NCI-H2107 treated with DMSO at 0.1 percent for 48 hours (cell line): ENCODE data around the gene FBXO41.

Source experiments
- DNase-seq: peaks from one replicate; lab custom pipeline; 2025; ENCODE audit not compliant: unreplicated experiment; lab: John Stamatoyannopoulos, UW

The FBXO41 gene

GRCh38 chr2:73284296-73285158 lies at the start of gene FBXO41:
TSS of gene FBXO41 (minus strand) at chr2:73284478. CDS start at chr2:73269630, 14,848 bp downstream.
- peak; percentile 4 for DNase-seq

DNA sequence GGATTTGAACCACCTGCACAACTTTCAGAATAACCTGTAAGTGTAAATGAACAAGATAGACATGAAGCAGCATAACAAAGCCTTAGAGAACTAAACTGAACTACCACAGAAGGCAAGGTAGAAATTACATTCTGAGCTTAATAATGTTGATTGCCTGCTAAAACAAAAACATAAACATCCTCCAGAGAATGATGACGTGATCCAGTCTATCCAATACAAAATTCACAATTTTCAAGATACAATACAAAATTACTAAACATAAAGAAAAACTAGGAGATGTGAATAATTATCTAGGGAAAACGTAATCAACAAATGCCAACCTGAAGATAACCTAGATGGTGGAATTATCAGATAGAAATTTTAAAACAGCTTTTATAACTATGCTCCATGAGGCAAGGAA lies 49.8 kb upstream of the FBXO41 start:
- DNase-seq, result no peak

DNA sequence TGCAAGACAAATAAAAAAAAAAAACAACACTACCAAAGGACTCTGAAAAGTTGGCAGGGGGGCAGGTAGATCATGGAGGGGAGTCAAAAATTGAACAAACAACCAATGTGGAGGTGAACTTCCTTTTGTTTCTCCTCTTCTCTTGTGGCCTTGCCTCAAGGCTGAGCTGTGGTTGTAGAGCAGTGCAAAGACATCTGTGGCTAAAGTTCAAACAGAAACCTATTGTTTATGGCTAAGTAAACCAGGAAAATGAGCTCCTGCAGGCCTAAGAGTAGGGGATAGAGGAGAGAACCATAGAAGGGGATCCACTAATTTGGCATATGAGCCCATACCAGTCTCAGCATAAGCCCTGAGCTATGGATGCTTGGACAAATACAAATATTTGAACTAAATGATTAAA lies 49.3 kb upstream of the FBXO41 start:
- no peak for DNase-seq

DNA sequence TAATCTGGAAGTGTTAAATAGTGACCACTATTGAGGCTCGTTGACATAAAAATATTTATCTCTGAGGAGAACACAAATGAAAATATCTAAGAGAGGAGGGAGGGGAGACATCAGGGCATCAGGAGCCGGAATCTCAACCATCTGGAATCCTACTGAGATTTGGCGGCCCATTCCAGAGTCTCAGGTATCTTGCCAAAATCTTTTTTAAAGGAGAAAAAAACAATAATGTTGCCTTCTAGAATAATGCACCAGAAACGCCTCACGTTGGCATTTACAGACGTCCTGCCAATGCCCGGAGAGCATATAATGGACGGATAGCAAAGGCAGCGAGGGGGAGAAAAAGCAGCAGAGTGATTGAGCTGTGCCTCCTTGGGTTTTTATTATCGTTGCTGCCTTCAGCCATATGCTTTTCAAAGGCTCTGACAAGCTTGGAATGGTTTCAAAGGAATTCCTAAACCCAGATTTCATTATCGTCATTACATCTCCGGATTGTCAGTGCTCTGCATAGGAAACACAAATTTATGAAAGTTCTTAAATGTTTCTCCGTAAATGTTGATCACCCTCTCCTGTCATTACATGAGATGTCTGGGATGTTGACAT lies 39.9 kb upstream of the FBXO41 start:
- no peak for DNase-seq

- no peak for DNase-seq
These were observed 39.3 kb upstream of the FBXO41 start for GRCh38 chr2:73323551-73323950.

GRCh38 chr2:73314441-73314840 lies 30.2 kb upstream of the FBXO41 start:
- no peak for DNase-seq

DNA sequence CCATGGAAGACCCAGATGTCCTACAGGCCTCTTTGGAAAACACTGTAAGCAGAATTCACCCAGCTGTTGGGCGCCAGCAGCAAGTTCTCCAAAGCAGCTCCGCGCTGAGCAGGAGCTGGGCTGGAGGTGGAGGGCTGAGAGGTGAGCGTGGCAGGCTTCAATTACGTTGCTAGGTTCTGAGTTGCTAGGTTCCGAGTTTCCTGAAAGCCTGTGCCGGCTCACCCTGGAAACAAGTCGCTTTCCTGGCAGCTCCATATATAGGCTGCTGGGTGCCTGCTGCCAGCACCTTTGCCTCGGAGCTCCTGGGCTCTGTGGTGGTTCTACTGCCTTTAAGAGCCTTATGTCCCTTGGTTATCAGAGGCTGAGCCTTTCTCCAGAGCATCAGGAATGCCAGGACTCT lies 23.4 kb upstream of the FBXO41 start:
- peak; percentile 5 for DNase-seq

- no peak for DNase-seq
These were observed 17.4 kb upstream of the FBXO41 start for GRCh38 chr2:73301636-73302035.

- DNase-seq, result no peak
These were observed 16.6 kb upstream of the FBXO41 start for GRCh38 chr2:73300926-73301325.

GRCh38 chr2:73297586-73297985 lies 13.3 kb upstream of the FBXO41 start:
- DNase-seq, result no peak

DNA sequence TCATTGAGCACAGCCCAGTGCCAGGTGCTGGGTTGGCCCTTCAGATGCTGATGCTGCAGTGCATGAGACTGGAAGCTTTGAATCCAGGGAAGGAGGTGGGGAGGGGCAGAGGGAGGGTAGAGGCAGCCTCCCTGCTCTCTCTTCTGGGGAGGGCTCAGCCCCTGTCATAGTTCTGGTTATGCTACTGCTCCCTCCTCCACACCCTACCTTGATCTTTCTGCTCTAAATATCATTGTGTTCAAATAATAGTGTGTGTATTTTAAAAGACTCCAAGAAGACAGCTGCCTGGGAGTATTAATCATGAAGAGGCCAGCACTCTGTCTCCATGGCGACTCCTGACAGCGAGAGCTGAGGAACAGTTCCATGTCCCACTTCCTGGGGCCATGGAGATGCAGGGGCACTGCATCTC lies 12.9 kb upstream of the FBXO41 start:
- DNase-seq, result peak; percentile 39

GRCh38 chr2:73295751-73296400 lies 11.6 kb upstream of the FBXO41 start:
- DNase-seq, result no peak

- no peak for DNase-seq
These were observed 10.0 kb upstream of the FBXO41 start for GRCh38 chr2:73294239-73294638.

DNA sequence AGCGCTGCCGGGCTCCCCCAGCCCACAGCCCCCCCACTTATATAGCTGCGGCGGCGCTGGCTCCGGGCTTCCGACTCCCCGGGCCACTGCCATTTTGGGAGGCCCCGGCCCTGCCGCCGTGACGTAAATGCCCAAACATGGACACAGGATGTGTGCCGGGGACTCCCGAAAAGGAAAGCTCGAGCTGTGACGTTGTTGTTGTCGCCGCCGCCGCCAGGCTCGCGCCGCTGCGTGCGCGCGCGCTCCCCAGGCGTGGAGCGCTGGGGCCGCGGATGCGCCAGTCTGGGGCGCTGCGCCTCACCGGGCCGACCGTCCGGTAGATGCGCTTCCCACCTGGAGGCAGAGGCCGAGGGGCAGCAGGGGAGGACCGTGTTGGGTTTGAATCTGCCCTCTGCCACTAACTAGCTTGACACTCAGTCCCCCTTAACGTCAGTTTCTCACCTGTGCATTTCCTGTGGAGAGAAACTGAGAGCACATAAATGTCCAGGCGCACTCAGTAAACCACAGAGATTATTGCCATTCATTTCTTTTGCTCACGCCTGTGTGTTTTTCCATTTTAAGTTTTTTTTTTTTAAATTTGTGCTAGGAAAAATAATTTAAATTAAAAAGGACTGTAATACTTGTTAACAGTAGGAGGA lies 9.4 kb upstream of the FBXO41 start, which contains the start of gene EGR4:
EGR4 (minus strand) TSS at position 15 of the 638 bp plus-strand sequence. CDS start 231 bp downstream, outside the sequence.
- DNase-seq, result peak; percentile 56

DNA sequence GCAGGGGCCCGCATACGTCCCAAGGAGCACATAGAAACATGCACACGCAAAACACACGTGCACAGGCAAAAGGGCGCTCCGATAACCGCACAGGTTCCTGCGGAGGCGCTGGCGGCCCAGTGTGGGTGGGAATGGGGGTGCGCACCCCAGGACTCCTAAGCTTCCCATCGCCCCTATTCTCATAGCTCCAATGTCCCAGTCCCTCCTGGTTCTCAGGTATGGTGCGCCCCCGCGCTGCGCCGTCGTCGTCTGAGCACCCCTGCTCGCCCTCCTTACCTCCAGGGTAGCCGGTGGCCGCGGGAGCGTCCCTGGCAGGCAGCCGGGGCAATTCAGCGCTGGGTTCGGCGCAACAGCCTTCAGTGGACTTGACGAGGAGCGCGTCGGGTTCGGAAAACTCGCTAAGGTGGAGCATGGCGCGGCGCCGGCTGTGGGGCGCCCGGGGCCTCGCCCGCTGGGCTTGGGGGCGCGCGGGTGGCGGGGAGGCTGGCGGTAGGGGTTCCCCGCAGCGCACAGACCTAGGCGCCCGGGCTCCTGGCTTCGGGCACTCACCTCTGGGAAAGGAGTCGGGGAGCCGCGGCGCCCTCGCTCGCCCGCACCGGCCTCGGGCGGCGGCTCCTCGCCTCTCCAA lies 8.7 kb upstream of the FBXO41 start:
- DNase-seq, result no peak

- no peak for DNase-seq
These were observed 8.1 kb upstream of the FBXO41 start for GRCh38 chr2:73292316-73292905.

GRCh38 chr2:73291461-73292315 lies 7.4 kb upstream of the FBXO41 start:
- DNase-seq, result no peak

DNA sequence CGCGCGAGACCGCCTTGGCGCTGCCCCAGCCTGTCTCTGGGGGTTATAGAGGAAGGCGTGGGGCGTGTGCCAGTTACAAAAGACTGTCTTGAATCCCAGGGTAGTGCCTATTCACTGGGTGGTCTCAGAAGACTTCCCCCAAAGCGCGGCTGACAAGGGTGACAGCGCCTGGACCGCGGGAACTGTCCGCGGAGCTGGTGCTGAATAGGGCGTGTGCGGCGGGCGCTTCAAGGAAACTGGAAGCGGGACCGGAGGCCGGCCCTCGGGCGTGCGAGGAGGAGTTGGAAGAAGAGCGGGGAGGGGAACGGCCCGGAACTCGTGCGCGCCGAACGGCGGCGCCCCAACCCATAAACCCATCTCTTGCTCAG lies 6.8 kb upstream of the FBXO41 start:
- DNase-seq, result no peak

DNA sequence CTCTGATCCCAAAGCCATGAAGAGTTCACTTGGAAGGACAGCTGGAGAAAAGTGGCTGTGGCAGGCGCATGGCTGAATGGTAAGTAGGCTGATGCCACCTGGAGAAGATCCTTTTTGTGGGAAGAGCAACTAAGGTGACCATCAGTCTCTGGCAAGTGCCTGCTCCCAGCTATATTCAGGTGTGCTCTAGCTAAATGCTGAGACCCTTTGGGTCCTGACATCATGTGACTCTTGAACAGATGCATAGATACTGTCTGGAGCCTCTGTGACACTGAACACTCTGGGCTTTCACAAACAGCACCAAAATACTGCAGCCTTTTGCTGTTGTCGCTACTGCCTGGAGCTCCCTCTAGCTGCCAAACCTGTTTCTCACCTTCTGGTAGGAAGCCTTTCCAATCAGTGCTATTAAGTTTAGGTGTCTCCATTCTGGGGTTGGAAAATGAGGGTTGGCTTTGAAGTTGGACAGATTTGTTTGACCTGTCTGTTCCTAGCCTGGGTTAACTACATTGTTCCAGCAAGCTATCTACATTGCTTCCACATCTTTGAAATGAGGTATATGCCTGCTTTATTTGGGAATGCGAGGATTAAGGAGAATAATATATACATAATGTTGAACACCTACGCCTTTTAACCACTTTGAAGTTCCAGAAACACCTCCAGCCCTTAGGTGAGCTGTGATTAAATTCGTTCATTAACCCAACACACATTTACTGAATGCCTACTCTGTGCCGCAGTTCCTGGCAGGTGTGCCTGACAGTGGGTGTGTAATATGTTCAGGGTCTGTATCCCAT lies 6.0 kb upstream of the FBXO41 start:
- peak; percentile 52 for DNase-seq
